AG04449 (cell line): ENCODE data around the gene LSP1.

ENCODE experiments used
- CTCF ChIA-PET: fragments of 350-600 bp; formaldehyde crosslinking; extraction: SDS; loops from one replicate; lab custom pipeline; 2021; ENCODE audit warnings: antibody characterized with exemption; lab: Yijun Ruan, JAX
- POLR2A ChIA-PET: fragments of 400-600, 350-600 bp; formaldehyde crosslinking; extraction: SDS; loops from one replicate; lab custom pipeline; 2020; ENCODE audit warnings: antibody characterized with exemption, inconsistent platforms; lab: Yijun Ruan, JAX
- DNase-seq: peaks from one replicate; pipeline ENCODE4 v3.0.0-alpha.2; 2010; ENCODE audit warnings: low read depth, low spot score
- H3K4me3 ChIP-seq: 2 replicates; pipeline ENCODE4 v1.5.1; 2011; ENCODE audit warnings: low read depth, mild to moderate bottlenecking, control low read depth, low read length
- CTCF ChIP-seq: IDR thresholded peaks from one replicate; pipeline ENCODE4 v1.5.1; 2011; ENCODE audit warnings: mild to moderate bottlenecking, moderate library complexity, low read length, control low read depth, inconsistent platforms; ENCODE audit not compliant: insufficient read depth; ENCODE audit errors: missing control alignments

LSP1 gene

GRCh38 chr11:1834779-1835670 lies 17.9 kb upstream of the LSP1 start, which contains the start of gene SYT8:
Gene SYT8 (plus strand): TSS chr11:1834990. CDS start chr11:1835106, 116 bp downstream.
- ChIA-PET POLR2A (no interaction called here), CTCF (interaction anchor here (0.8 to 13.7 kb wide), 20 partner anchors 12 to 318 kb away, joined by 3 to 671 read pairs (median 15); partner anchors contain the start of gene MRPL23)
- no peak within 1 kb of the TSS for H3K4me3 ChIP-seq
- DNase-seq, result no peak
- TF ChIP-seq CTCF, result no peak

- H3K4me3 ChIP-seq, result no peak overlapping the region
- ChIA-PET CTCF (interaction anchor here (1.1 to 13.7 kb wide), 8 partner anchors 11 to 318 kb away, joined by 3 to 671 read pairs (median 16); no protein-coding TSS in a partner anchor), POLR2A (no interaction called here)
- TF ChIP-seq CTCF, result no peak
- DNase-seq, result no peak
Measured at GRCh38 chr11:1835671-1836010, 17.2 kb upstream of the LSP1 start.

GRCh38 chr11:1836011-1836945 lies 16.6 kb upstream of the LSP1 start:
- DNase-seq, result no peak
- ChIA-PET POLR2A (no interaction called here), CTCF (interaction anchor here (0.8 to 13.7 kb wide), 13 partner anchors 10 to 317 kb away, joined by 3 to 671 read pairs (median 3); no protein-coding TSS in a partner anchor)
- no peak overlapping the region for H3K4me3 ChIP-seq
- TF ChIP-seq CTCF, result no peak

GRCh38 chr11:1837171-1838076 lies 15.5 kb upstream of the LSP1 start:
- ChIA-PET CTCF (interaction anchor here (0.8 to 13.7 kb wide), 11 partner anchors 11 to 316 kb away, joined by 3 to 671 read pairs (median 9); no protein-coding TSS in a partner anchor), POLR2A (no interaction called here)
- H3K4me3 ChIP-seq, result no peak overlapping the region
- no peak for DNase-seq
- peak; percentile 97 for TF ChIP-seq CTCF

- ChIA-PET POLR2A (no interaction called here), CTCF (interaction anchor here (0.9 to 4.2 kb wide), 7 partner anchors 10 to 318 kb away, joined by 4 to 32 read pairs (median 7); no protein-coding TSS in a partner anchor)
- no peak for DNase-seq
- no peak overlapping the region for H3K4me3 ChIP-seq
- TF ChIP-seq CTCF, result no peak
Measured at GRCh38 chr11:1838077-1838425, 14.8 kb upstream of the LSP1 start.
